Left ventricle myocardium inferior (tissue), 1 donor: Measurements from ENCODE around the gene CFHR3. TPM values are rescaled to one million over a fixed set of nuclear protein-coding genes. Genes with fewer than 3 reads are reported as not detected.
"Not testable (repeated sequence)": the region's sequence is repeated elsewhere in the genome, so short reads cannot be mapped to it uniquely, and the experiment has no call there.

Source experiments
- DNase-seq: peaks from one replicate; pipeline ENCODE4 v3.0.0-alpha.2; 2020
- H3K27ac ChIP-seq: fragments of 200-600 bp; replicated peaks from 2 replicates; pipeline ENCODE4 v1.8.0; 2021
- H3K27me3 ChIP-seq: fragments of 200-600 bp; 2 replicates; pipeline ENCODE4 v1.8.0; 2021; ENCODE audit warnings: low read depth
- H3K36me3 ChIP-seq: fragments of 200-600 bp; 2 replicates; pipeline ENCODE4 v1.8.0; 2021
- H3K4me1 ChIP-seq: fragments of 200-600 bp; 2 replicates; pipeline ENCODE4 v1.8.0; 2021
- H3K4me3 ChIP-seq: fragments of 200-600 bp; 2 replicates; pipeline ENCODE4 v1.8.0; 2021; ENCODE audit warnings: mild to moderate bottlenecking, moderate library complexity
- H3K9me3 ChIP-seq: fragments of 200-600 bp; replicated peaks from 2 replicates; pipeline ENCODE4 v1.8.0; 2021
- intact Hi-C: fragments of 100-400 bp; cut with micrococcal nuclease; formaldehyde crosslinking; loops from one replicate; pipeline ENCODE4 v1.11.0; 2022
- total RNA-seq: library from RNA; stranded (reverse); fragmentation: NEBNext Ultra II Directional; extraction: Animal tissue kit (Norgen Biotek cat#: 25700); gene quantifications from one replicate; pipeline ENCODE4 v1.2.1, GENCODE V29; 2021
- TF ChIP-seq, protein P1 (sequence below): fragments of 200-600 bp; IDR thresholded peaks from 2 replicates; pipeline ENCODE4 v1.8.0; 2021; ENCODE audit warnings: antibody characterized with exemption, mild to moderate bottlenecking, borderline replicate concordance
- donor health status: DM: no; HTN: yes; CAD: no; lungs with severe emphysema.

CFHR3 gene
- total RNA-seq, 1 donor from 2014 or later, result not detected

DNA sequence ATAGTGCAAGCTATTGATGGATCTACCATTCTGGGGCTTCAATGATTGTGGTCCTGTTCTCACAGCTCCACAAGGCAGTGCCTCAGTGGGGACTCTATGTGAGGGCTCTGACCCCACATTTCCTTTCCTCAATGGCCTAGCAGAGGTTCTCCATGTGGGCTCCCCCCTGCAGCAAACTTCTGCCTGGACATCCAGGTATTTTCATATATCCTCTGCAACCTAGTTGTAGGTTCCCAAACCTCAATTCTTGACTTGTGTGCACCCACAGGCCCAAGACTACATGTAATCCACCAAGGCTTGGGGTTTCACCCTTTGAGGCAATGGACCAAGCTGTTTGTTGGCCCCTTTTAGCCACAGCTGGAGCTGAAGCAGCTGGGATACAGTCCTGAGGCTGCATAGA, 35.9 kb upstream of the CFHR3 start:
- H3K9me3 ChIP-seq, result peaks cover 20% of the 10 kb centered on the region
- TF ChIP-seq, protein P1, sequence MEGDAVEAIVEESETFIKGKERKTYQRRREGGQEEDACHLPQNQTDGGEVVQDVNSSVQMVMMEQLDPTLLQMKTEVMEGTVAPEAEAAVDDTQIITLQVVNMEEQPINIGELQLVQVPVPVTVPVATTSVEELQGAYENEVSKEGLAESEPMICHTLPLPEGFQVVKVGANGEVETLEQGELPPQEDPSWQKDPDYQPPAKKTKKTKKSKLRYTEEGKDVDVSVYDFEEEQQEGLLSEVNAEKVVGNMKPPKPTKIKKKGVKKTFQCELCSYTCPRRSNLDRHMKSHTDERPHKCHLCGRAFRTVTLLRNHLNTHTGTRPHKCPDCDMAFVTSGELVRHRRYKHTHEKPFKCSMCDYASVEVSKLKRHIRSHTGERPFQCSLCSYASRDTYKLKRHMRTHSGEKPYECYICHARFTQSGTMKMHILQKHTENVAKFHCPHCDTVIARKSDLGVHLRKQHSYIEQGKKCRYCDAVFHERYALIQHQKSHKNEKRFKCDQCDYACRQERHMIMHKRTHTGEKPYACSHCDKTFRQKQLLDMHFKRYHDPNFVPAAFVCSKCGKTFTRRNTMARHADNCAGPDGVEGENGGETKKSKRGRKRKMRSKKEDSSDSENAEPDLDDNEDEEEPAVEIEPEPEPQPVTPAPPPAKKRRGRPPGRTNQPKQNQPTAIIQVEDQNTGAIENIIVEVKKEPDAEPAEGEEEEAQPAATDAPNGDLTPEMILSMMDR, result no peak
- no peak overlapping the region for H3K27ac ChIP-seq
- H3K4me3 ChIP-seq, result no peak overlapping the region
- intact Hi-C loops, result no loop called here
- H3K4me1 ChIP-seq, result no peaks in the 10 kb centered on the region
- no peaks in the 10 kb centered on the region for H3K27me3 ChIP-seq
- peaks cover 28% of the 10 kb centered on the region for H3K36me3 ChIP-seq
- DNase-seq, result no peak

DNA sequence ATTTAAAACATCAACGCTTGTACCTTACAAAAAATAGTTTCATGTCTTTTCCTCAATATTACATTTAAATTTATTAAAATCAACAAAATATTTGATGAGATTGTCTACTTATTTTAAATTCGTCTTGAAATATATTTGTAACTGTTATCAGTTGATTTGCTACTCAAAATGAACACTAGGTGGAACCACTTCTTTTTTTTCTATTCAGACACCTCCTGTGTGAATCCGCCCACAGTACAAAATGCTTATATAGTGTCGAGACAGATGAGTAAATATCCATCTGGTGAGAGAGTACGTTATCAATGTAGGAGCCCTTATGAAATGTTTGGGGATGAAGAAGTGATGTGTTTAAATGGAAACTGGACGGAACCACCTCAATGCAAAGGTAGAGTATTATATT, 31.4 kb upstream of the CFHR3 start:
- peaks cover 24% of the 10 kb centered on the region for H3K36me3 ChIP-seq
- H3K4me1 ChIP-seq, H3K4me3 ChIP-seq, H3K27me3 ChIP-seq, H3K27ac ChIP-seq, intact Hi-C loops, DNase-seq: not testable (repeated sequence)
- TF ChIP-seq, protein P1, result peak; percentile 11
- H3K9me3 ChIP-seq, result peaks cover 15% of the 10 kb centered on the region

DNA sequence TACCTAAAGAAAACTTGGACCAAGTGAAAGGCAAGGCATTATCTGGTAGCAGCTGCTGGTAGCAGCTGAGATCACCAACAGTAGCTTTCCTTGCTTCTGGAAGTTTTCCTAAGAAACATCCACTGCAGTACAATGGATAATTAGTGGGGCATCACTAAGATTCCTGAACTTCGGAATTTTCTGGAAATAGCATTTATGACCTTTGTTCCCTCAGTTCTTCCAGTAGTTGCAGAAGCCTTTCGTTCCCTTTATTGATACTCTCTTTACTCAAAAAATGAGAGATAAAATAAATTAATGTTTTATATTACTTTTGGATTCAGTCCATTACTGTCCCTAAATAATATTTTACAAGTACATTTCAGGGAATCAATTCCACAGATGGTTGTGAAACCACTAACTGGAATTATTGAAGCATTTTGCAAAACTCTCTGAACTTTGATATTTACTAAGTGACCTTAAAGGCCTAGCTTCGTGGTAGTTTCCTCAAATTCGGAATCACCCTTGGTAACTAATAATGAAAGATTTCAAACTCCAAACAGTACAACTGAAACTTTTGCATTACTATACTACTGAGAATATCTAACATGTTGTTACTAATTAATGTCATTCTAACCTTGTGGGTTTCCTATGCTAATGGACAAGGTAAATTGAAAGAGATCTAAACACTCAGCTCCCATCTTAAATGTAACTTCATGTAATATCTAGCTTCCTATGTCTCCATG, 9.5 kb upstream of the CFHR3 start:
- H3K36me3 ChIP-seq, H3K27me3 ChIP-seq, DNase-seq, H3K4me1 ChIP-seq, H3K9me3 ChIP-seq, H3K4me3 ChIP-seq, intact Hi-C loops, H3K27ac ChIP-seq: not testable (repeated sequence)

DNA sequence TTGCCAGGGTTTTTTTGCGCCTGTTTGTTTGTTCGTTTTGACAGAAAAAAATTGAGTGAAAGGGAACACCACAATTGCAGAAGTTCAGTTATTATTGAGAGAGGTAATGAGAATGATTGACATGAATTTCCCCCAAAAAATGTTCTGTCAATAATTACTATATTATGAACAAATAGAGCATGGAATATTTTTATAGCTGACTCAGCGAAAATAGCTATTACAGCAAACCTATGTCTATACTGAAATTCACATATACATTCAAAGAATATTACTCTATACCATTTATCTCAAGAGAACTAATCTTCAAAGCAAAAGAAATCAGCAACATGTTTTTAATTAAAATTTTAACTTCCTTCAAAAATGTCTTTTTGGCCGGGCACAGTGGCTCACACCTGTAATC, 4.8 kb upstream of the CFHR3 start:
- not testable (repeated sequence) for H3K27ac ChIP-seq, DNase-seq

DNA sequence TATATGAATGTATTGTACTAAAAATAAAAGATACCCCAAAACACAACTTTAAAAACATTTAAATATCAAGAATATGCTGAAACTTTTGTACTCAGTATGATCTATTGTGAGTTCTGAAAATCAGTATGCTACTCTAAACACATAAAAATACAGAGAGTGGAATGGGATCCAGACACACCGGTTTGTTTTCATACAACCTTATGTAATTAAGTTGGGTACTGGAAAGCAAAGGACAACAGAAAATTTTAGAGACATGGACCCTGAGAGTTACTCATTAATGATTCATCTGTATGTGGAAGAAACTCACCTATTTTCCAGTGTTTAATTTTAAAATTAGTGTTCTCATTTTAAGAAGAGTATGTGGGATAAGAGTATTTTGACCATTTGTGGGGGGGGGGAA, 927 bp upstream of the CFHR3 start:
- Histone ChIP-seq H3K27me3 (no peaks in the 10 kb centered on the region), H3K9me3 (no peaks in the 10 kb centered on the region), H3K27ac (no peak overlapping the region), H3K4me3 (no peak overlapping the region), H3K4me1 (no peaks in the 10 kb centered on the region), H3K36me3 (no peaks in the 10 kb centered on the region)
- no peak for DNase-seq
- TF ChIP-seq, protein P1, result no peak
- intact Hi-C loops, result no loop called here

More for the DNA sequence above, 4.8 kb upstream of the CFHR3 start:
- H3K27me3 ChIP-seq, H3K9me3 ChIP-seq, intact Hi-C loops, H3K4me1 ChIP-seq, H3K4me3 ChIP-seq, H3K36me3 ChIP-seq: not testable (repeated sequence)

DNA sequence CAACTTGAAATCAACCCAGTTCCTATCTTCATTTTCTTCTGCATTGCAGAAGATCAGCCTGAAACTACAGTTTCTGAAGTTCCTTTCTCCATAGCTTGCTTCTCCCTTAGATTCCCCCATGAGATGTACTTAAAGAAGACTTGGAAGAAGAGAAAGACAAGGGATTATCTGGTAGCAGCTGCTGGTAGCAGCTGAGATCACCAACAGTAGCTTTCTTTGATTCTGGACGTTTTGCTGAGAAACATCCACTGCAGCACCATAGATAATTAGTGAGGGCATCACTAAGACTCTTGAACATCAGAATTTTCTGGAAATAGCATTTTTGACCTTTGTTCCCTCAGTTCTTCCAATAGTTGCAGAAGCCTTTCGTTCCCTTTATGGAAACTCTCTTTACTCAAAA, 465 bp upstream of the CFHR3 start:
- TF ChIP-seq, protein P1, result no peak
- intact Hi-C loops, result no loop called here
- Histone ChIP-seq H3K27me3 (no peaks in the 10 kb centered on the region), H3K4me3 (no peak overlapping the region), H3K4me1 (no peaks in the 10 kb centered on the region), H3K27ac (no peak overlapping the region), H3K36me3 (no peaks in the 10 kb centered on the region), H3K9me3 (no peaks in the 10 kb centered on the region)
- DNase-seq, result no peak
